Fibroblast of skin of right quadriceps (primary cell): ENCODE results near the gene PKD2.

Source experiments
- DNase-seq: peaks from one replicate; pipeline ENCODE4 v3.0.0-alpha.2; 2013

Gene PKD2

GRCh38 chr4:88028946-88029345 is 21.5 kb downstream of the PKD2 start:
- no peak for DNase-seq

GRCh38 chr4:88029556-88029955 is 22.1 kb downstream of the PKD2 start:
- no peak for DNase-seq

GRCh38 chr4:88030565-88031310 is 23.3 kb downstream of the PKD2 start:
- no peak for DNase-seq

GRCh38 chr4:88033309-88033708 is 25.9 kb downstream of the PKD2 start:
- DNase-seq, result peak; percentile 60

GRCh38 chr4:88035292-88035691 is 27.9 kb downstream of the PKD2 start:
- DNase-seq, result no peak

GRCh38 chr4:88037447-88037846 is 30.0 kb downstream of the PKD2 start:
- no peak for DNase-seq

- DNase-seq, result no peak
These were observed 30.5 kb downstream of the PKD2 start for GRCh38 chr4:88037936-88038335.

- DNase-seq, result no peak
These were observed 33.3 kb downstream of the PKD2 start for GRCh38 chr4:88040707-88041106.

- no peak for DNase-seq
These were observed 34.2 kb downstream of the PKD2 start for GRCh38 chr4:88041626-88042025.

GRCh38 chr4:88043001-88043400 is 35.6 kb downstream of the PKD2 start:
- no peak for DNase-seq

GRCh38 chr4:88043586-88044340 is 36.3 kb downstream of the PKD2 start:
- no peak for DNase-seq

- DNase-seq, result no peak
These were observed 37.6 kb downstream of the PKD2 start for GRCh38 chr4:88045021-88045420.

- no peak for DNase-seq
These were observed 46.8 kb downstream of the PKD2 start for GRCh38 chr4:88054229-88054628.

GRCh38 chr4:88054901-88055300 is 47.5 kb downstream of the PKD2 start:
- peak; percentile 27 for DNase-seq

GRCh38 chr4:88058295-88058694 is 50.9 kb downstream of the PKD2 start:
- DNase-seq, result no peak

GRCh38 chr4:88059766-88060165 is 52.3 kb downstream of the PKD2 start:
- no peak for DNase-seq

- no peak for DNase-seq
These were observed 53.0 kb downstream of the PKD2 start for GRCh38 chr4:88060431-88060830.

- DNase-seq, result no peak
These were observed 54.9 kb downstream of the PKD2 start for GRCh38 chr4:88062311-88062710.

- DNase-seq, result no peak
These were observed 55.4 kb downstream of the PKD2 start for GRCh38 chr4:88062843-88063242.

GRCh38 chr4:88063634-88064296 is 56.3 kb downstream of the PKD2 start:
- no peak for DNase-seq

GRCh38 chr4:88064410-88064809 is 57.0 kb downstream of the PKD2 start:
- DNase-seq, result no peak

- DNase-seq, result no peak
These were observed 62.6 kb downstream of the PKD2 start for GRCh38 chr4:88070031-88070430.

GRCh38 chr4:88075336-88075735 is 67.9 kb downstream of the PKD2 start:
- DNase-seq, result no peak
